K562 (cell line): ENCODE measurements around the gene POLD1. TPM values are rescaled to one million over a fixed set of nuclear protein-coding genes. Genes with fewer than 3 reads are reported as not detected.
A peak's percentile ranks its signal among the peaks of the same experiment; 100 is the strongest.

Source experiments
- ATAC-seq: fragments of 200-7000 bp; cut with Tn5 transposase; 3 replicates; pipeline ENCODE4 v1.9.1; 2020; ENCODE audit warnings: moderate library complexity
- BruUV-seq: library from RNA; stranded (reverse); fragments of 400-500 nt; replicated peaks from 2 replicates; lab custom pipeline; 2021; lab: Mats Ljungman, UMichigan
- CTCF ChIA-PET: fragments of 300-600 bp; formaldehyde crosslinking; extraction: SDS; loops from one replicate; lab custom pipeline; 2021; ENCODE audit warnings: low intra/inter-chr PET ratio; lab: Yijun Ruan, JAX
- POLR2A ChIA-PET: fragments of 300-600, 350-650 bp; sonication (Branson Sonifier 250); formaldehyde crosslinking; extraction: SDS; loops from one replicate; lab custom pipeline; 2021; ENCODE audit warnings: antibody characterized with exemption, inconsistent platforms; lab: Yijun Ruan, JAX
- DNase-seq, 4 experiments: peaks; one replicate each; pipeline versions ENCODE4 v3.0.0 to v3.0.0-alpha.2; 2011 to 2018; ENCODE audit warnings: low spot score in 3 of 4, mixed read lengths in 3 of 4; ENCODE audit errors: extremely low read depth in 1 of 4
- FAIRE-seq: peaks from 2 replicates; lab custom pipeline; 2011; peaks lifted over from hg19 to GRCh38; lab: Jason Lieb, UNC
- H2AFZ ChIP-seq: 2 replicates; pipeline ENCODE4 v1.6.0; 2011; ENCODE audit warnings: low read depth, low read length, control low read depth, inconsistent platforms
- H3K27ac ChIP-seq: fragments of 200-600 bp; 3 replicates; pipeline ENCODE4 v1.8.0; 2011; ENCODE audit warnings: low read depth, mild to moderate bottlenecking, control low read depth, inconsistent platforms, low read length, moderate library complexity, mixed read lengths; ENCODE audit errors: extremely low read depth
- H3K27me3 ChIP-seq, 2 experiments: fragments of 300-600 bp in 1 of 2; 2 replicates in 1 of 2; 3 replicates in 1 of 2; pipeline versions ENCODE4 v1.6.0 to v1.8.0; 2011; ENCODE audit warnings: inconsistent platforms in 2 of 2, low read length in 2 of 2, mild to moderate bottlenecking in 1 of 2, mixed read lengths in 1 of 2, moderate library complexity in 1 of 2; ENCODE audit not compliant: control insufficient read depth in 2 of 2, insufficient read depth in 2 of 2
- H3K36me3 ChIP-seq: fragments of 300-600 bp; 3 replicates; pipeline ENCODE4 v1.8.0; 2011; ENCODE audit warnings: mild to moderate bottlenecking, low read length, inconsistent platforms; ENCODE audit not compliant: control insufficient read depth, insufficient read depth
- H3K4me1 ChIP-seq, 2 experiments: fragments of 200-600 bp in 1 of 2; replicated peaks in 1 of 2; 2 replicates in 1 of 2; 3 replicates in 1 of 2; pipeline versions ENCODE4 v1.5.1 to v1.8.0; 2011; ENCODE audit warnings: inconsistent platforms in 2 of 2, low read length in 2 of 2, mild to moderate bottlenecking in 1 of 2, mixed read lengths in 1 of 2, moderate library complexity in 1 of 2; ENCODE audit not compliant: control insufficient read depth in 2 of 2, insufficient read depth in 2 of 2
- H3K4me2 ChIP-seq: 2 replicates; pipeline ENCODE4 v1.6.1; 2011; ENCODE audit warnings: low read length, control low read depth, inconsistent platforms, mixed read lengths; ENCODE audit not compliant: insufficient read depth
- H3K4me3 ChIP-seq: fragments of 200-600 bp; sonication (generic), shearing (Covaris generic); 2 replicates; pipeline ENCODE4 v1.5.1; 2016; ENCODE audit warnings: control low read depth, inconsistent platforms
- H3K79me2 ChIP-seq: fragments of 200-600 bp; 3 replicates; pipeline ENCODE4 v1.8.0; 2011; ENCODE audit warnings: low read length, inconsistent platforms; ENCODE audit not compliant: control insufficient read depth, insufficient read depth
- H3K9ac ChIP-seq, 2 experiments: 2 replicates each; pipeline versions ENCODE4 v1.6.0 to v1.6.1; 2011; ENCODE audit warnings: low read depth in 2 of 2, low read length in 2 of 2, control low read depth in 1 of 2, inconsistent platforms in 1 of 2, mild to moderate bottlenecking in 1 of 2, mixed read lengths in 1 of 2; ENCODE audit not compliant: insufficient read depth in 1 of 2
- H3K9me1 ChIP-seq: one replicate; pipeline ENCODE4 v1.6.0; 2011; ENCODE audit warnings: inconsistent platforms, mild to moderate bottlenecking, low read length, moderate library complexity; ENCODE audit not compliant: control insufficient read depth, insufficient read depth
- H3K9me3 ChIP-seq: replicated peaks from 2 replicates; pipeline ENCODE4 v1.5.1; 2011; ENCODE audit warnings: low read depth, low read length, inconsistent platforms; ENCODE audit not compliant: control insufficient read depth, insufficient read depth
- H4K20me1 ChIP-seq: replicated peaks from 2 replicates; pipeline ENCODE4 v1.6.1; 2011; ENCODE audit warnings: low read length, inconsistent platforms, mixed read lengths; ENCODE audit not compliant: control insufficient read depth, insufficient read depth
- BHLHE40 ChIP-seq: IDR thresholded peaks from 2 replicates; pipeline ENCODE4 v1.6.1; 2011; ENCODE audit warnings: low read length, improper control_type of control experiment
- CTBP1 ChIP-seq: fragments of 450-650 bp; IDR thresholded peaks from 2 replicates; pipeline ENCODE4 v1.6.1; 2016; ENCODE audit warnings: borderline replicate concordance
- HNRNPK ChIP-seq: fragments of 200-400 bp; formaldehyde crosslinking; IDR thresholded peaks from one replicate; pipeline ENCODE4 v1.6.1; 2018; ENCODE audit warnings: mild to moderate bottlenecking, low read depth, low read length; ENCODE audit not compliant: poor library complexity, severe bottlenecking
- POLR3A ChIP-seq: IDR thresholded peaks from 2 replicates; pipeline ENCODE4 v1.6.1; 2011; ENCODE audit warnings: borderline replicate concordance, mild to moderate bottlenecking, moderate library complexity; ENCODE audit not compliant: insufficient read length, insufficient read depth; ENCODE audit errors: extremely low read depth
- ZNF644 ChIP-seq: fragments of 200-800 bp; sonication (Bioruptor generic); IDR thresholded peaks from 2 replicates; pipeline ENCODE4 v1.6.1; 2016; ENCODE audit warnings: low read depth, missing genetic modification characterization, missing compliant biosample characterization
- whole genome bisulfite sequencing: fragments of 100-300 bp; shearing (Covaris generic); methylation state at CpG from one replicate; pipeline ENCODE4 v1.1.6; 2016; ENCODE audit warnings: low coverage, mixed read lengths; ENCODE audit not compliant: insufficient coverage; ENCODE audit errors: missing lambda C conversion rate; 5-methylcytosine and 5-hydroxymethylcytosine counted together
- in situ Hi-C: fragments of 300-500 bp; cut with MboI; formaldehyde crosslinking; loops from 4 replicates; pipeline ENCODE4 v1.15.0; 2018; ENCODE audit warnings: inconsistent platforms, mixed read lengths
- intact Hi-C: fragments of 100-400 bp; cut with micrococcal nuclease; formaldehyde crosslinking; loops from 2 replicates; pipeline ENCODE4 v1.14.2; 2022
- polyA plus RNA-seq, 8 experiments: library from polyadenylated mRNA; depleted of rRNA in 4 of 8; stranded (reverse) in 5 of 8; unstranded in 3 of 8; fragments of >200 nt; fragmentation: Nextera tagmentation in 2 of 8; fragmentation: Illumina TruSeq in 1 of 8; extraction: Ambion mirVana in 2 of 8; extraction: Trizol in 1 of 8; gene quantifications; 2 replicates each; pipeline versions ENCODE4 v1.2.1 to v1.2.3, GENCODE V29; 2011 to 2014; ENCODE audit warnings: inconsistent platforms in 1 of 8, missing spikeins in 1 of 8
- total RNA-seq, 7 experiments: library from RNA; depleted of rRNA in 6 of 7; stranded (reverse); fragments of >200 nt in 6 of 7; fragmentation: Illumina TruSeq in 2 of 7; extraction: Trizol in 2 of 7; gene quantifications; 2 replicates each; pipeline versions ENCODE4 v1.2.1 to v1.2.3, GENCODE V29; 2011 to 2021; ENCODE audit warnings: low replicate concordance in 1 of 7
- TF ChIP-seq, protein P1 (sequence below): fragments of 200-800 bp; sonication (Bioruptor generic); IDR thresholded peaks from 2 replicates; pipeline ENCODE4 v1.6.1; 2017; ENCODE audit warnings: missing genetic modification characterization, missing compliant biosample characterization

The POLD1 gene
- total and polyA plus RNA-seq, 9 of the 15 experiments (the other 6 are each of a cell fraction or from before 2014, with no cell fraction given) = 1.3 to 312 (median 47.8) TPM

DNA sequence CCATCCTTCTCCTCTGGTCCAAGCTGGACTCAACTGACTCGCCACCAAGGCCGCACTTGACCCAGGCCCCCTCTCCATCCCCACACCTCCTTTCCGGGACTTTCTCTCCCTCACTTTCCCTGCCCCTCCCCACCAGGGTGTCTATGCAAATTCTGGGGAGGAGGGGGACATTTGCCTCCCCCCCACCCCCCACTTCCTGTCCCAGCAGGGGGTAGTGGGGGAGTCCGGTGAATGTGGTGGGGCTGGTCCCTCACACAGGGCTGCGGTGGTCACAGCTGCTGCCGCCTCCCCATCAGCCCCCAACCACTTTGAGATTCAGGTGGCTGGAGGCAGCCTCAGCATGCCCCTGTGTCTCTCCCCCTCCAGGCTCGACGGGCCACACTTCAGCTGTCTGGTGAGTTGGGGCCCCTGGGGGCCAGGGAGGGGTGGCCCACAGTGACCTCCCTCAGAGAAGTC is 35.5 kb downstream of the POLD1 start:
- no peak overlapping the region for H3K27ac ChIP-seq
- ATAC-seq = no peak
- BruUV-seq = no TSS peak
- DNase-seq = no peak
- no peak overlapping the region for H2AFZ ChIP-seq
- 37% methylated on average over 5 of the region's 8 CpGs for WGBS
- FAIRE-seq = no peak
- H3K9me1 ChIP-seq = no peaks in the 10 kb centered on the region
- H3K9ac ChIP-seq = no peak overlapping the region
- no peaks in the 10 kb centered on the region for H3K27me3 ChIP-seq
- intact Hi-C loops (no loop called here), in situ Hi-C loops (no loop called here)
- H3K9me3 ChIP-seq = no peaks in the 10 kb centered on the region
- H3K4me1 ChIP-seq = peaks cover 10 to 53% of the 10 kb centered on the region in 2 experiments
- peaks cover 23% of the 10 kb centered on the region; the same call in 2 of the 3 replicates for H3K36me3 ChIP-seq
- CTCF ChIA-PET = no interaction called here
- no peak for TF ChIP-seq HNRNPK
- TF ChIP-seq, protein P1, sequence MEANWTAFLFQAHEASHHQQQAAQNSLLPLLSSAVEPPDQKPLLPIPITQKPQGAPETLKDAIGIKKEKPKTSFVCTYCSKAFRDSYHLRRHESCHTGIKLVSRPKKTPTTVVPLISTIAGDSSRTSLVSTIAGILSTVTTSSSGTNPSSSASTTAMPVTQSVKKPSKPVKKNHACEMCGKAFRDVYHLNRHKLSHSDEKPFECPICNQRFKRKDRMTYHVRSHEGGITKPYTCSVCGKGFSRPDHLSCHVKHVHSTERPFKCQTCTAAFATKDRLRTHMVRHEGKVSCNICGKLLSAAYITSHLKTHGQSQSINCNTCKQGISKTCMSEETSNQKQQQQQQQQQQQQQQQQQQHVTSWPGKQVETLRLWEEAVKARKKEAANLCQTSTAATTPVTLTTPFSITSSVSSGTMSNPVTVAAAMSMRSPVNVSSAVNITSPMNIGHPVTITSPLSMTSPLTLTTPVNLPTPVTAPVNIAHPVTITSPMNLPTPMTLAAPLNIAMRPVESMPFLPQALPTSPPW = peak; percentile 39; the same call in 1 of the 2 replicates
- no peak for TF ChIP-seq BHLHE40
- TF ChIP-seq POLR3A = no peak
- no peak for TF ChIP-seq ZNF644 (tag)
- TF ChIP-seq CTBP1 = no peak
- H4K20me1 ChIP-seq = no peaks in the 10 kb centered on the region
- POLR2A ChIA-PET = interaction anchor here (0.7 to 1.1 kb wide), 2 partner anchors 41 to 170 kb away, joined by 3 read pairs; no protein-coding TSS in a partner anchor
- no peak overlapping the region for H3K4me3 ChIP-seq
- no peak overlapping the region for H3K4me2 ChIP-seq
- no peaks in the 10 kb centered on the region for H3K79me2 ChIP-seq
